GM19239 (cell line): Measurements from ENCODE around the gene HYAL2.
"Not testable (repeated sequence)": the region's sequence is repeated elsewhere in the genome, so short reads cannot be mapped to it uniquely, and the experiment has no call there.

Experiments
- DNase-seq: peaks from one replicate; pipeline ENCODE4 v3.0.0; 2011; ENCODE audit warnings: low spot score; ENCODE audit not compliant: insufficient read length
- FAIRE-seq: peaks from 2 replicates; lab custom pipeline; 2011; peaks lifted over from hg19 to GRCh38; lab: Jason Lieb, UNC

HYAL2 gene

DNA sequence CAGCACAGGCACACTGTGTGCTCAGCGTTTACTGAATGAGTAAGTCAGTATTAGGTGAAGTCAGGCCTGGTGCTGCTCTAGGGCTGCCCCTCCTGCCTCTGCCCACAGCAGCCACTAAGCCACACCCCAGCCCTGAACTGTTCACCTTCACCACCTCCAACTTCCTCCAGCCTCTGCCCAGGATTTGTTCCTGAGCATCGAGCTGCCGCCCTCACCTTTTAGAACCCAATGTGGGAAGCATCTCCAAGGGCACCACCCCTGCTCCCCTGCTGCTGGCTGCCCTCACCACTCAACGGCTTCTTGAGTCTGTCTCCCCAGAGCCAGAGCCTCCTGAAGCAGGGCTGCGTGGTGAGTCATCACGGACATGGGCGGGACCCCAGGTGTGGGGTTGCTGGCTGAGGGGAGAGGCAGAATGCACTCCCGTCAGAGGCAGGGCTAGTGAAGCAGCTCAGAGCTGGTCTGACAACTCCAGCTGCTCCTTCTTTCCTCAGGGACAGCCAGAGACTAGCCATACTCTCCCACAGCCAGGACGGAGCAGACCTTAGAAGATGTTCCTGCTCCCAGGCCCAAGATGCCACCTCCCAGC, 5.8 kb downstream of the HYAL2 start:
- DNase-seq = no peak
- no peak for FAIRE-seq

DNA sequence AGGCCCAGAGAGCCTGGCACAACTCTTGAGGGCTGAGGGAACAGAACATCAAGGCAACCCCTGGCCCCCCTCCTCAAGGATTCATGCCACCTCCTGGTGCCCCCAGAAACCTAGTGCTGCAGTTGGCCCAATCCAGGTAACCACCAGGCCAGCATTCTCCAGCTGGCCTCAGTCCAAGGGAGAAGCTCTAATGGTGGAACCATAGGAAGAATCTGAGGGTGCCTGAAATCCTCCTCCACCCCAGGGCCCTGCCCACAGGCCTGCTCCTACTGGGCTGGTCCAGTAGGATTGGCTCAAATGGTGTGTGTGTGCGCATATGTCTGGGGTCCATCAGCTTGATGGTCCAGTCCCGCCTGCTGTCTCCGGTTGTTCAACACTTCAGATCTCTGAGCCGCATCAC, 7.7 kb downstream of the HYAL2 start:
- FAIRE-seq = no peak

DNA sequence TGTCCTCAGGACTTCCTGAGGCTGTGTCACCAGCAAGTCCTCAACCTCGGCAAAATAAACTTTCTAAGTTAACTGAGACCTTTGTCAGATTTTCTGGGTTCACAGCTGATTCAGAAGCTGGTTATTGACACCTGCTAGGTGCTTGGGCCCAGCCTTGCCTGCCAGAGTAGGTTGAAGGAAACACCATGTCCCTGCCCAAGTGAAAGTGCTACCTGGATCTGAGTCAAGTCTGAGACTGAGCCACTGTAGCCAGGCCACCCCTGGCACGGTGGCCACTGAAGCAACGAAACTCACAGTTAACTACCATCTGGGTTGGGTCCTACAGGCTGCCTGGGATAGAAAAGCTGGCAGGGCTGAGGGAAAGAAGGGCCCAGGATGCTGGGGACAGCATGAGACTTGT, 8.2 kb downstream of the HYAL2 start:
- no peak for FAIRE-seq
- DNase-seq = no peak

More for the DNA sequence above, 7.7 kb downstream of the HYAL2 start:
- no peak for DNase-seq

DNA sequence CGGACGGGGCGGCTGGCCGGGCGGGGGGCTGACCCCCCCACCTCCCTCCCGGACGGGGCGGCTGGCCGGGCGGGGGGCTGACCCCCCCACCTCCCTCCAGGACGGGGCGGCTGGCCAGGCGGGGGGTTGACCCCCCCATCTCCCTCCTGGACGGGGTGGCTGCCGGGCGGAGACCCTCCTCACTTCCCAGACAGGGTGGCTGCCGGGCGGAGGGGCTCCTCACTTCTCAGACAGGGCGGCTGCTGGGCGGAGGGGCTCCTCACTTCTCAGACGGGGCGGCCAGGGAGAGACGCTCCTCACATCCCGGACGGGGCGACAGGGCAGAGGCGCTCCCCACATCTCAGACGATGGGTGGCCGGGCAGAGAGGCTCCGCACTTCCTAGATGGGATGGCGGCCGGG, 10.5 kb downstream of the HYAL2 start:
- not testable (repeated sequence) for DNase-seq, FAIRE-seq

DNA sequence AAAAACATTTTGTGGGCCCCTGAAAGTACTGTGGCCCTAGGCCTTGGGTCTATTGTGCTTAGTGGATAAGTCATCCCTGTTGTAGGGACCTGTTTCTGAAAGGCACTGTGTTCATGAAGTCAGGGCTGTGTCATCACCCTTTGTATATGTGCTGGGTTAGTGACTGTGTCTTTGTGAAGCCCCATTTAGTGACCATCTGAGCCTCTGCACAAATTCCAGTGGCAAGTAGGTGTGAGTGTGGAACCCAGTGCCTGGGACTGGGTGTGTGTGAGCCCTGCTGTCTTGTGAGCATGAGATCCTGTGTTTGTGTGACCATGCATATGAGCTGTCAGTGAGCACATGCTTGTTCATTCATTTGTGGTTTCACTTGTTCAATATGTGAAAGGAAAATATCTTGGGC, 17.9 kb downstream of the HYAL2 start:
- FAIRE-seq (no peak), DNase-seq (no peak)

DNA sequence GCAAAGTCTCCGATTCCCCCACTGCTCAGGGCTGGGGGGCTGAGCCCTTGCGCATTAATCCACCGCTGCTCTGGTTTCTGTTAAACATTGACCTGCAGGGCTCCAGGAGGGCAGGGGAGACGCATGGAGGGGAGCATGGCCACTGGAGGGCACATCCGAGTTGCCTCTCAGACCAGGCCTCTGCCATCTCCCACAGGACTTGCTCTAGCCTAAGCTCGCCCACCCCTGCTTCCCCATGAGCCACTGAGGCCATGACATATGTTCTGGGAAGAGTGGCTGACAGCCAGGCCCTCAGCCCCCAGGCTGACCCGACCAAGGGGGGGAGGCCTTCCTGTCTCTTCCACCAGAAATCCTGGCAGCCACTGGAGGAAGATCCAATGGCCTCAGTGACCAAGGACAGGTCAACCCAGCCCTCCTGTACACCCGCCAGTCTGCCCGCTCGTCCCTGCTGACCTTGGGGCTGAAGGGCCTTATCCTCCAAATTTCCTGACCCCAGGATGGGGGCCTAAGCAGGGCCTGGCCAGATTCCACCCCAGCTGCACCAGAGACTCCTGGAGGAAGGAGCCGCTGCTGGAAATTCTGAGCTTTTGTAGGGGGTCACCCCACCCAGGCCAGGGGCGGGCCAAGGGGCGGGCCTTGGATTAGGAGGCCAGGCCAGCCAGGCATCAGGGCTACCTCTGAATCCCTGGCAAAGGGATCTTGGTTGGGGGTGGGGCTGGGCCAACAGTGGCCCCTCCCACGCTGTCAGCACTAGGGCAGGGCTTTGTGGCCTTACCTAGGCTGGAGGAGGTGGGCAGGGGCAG, 19.3 kb downstream of the HYAL2 start, which contains the start of gene HYAL1:
TSS of gene HYAL1 (minus strand) at position 562 of the 803 bp plus-strand sequence. CDS start 618 bp downstream, outside the sequence.
- no peak for DNase-seq
- FAIRE-seq = no peak

DNA sequence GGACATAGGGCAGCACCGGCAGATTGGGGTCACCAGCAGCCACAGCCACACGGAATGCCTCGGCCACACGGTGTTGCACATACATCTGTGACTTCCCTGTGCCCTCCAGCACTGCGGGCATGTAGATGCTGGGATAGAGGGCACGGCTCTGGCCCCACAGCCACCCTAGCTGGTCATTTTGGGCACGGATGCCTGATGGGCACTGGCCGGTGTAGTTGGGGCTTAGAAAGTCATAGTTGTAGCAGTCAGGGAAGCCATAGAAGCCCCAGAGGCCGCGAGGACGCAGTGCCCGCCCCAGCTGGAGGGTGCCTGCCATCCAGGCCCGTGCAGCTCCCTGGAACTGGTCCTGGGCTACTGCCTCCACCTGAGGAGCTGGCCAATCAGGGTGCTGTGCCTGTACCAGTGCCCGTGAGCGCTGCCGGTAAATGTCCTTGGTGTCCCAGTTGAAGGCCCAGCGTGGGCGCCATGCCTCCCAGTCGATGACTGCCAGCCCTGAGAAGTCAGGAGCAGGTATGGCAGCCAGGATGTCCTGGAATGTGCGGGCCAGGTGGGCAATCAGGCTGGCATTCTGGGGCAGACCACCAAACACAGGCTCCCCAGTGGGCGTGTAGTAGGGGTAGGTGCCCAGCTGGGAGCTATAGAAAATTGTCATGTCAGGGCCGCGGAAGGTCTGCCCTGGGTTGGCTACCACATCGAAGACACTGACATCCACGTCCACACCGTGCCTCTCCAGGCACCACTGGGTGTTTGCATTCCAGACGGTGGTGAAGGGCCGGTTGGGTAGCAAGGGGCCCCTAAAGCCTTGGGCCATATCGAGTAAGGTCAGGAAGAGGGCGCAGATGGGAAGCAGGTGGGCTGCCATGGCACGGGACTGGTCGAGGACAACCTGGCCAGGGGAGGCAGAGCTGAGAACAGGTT, 20.2 kb downstream of the HYAL2 start:
- FAIRE-seq (no peak), DNase-seq (no peak)

DNA sequence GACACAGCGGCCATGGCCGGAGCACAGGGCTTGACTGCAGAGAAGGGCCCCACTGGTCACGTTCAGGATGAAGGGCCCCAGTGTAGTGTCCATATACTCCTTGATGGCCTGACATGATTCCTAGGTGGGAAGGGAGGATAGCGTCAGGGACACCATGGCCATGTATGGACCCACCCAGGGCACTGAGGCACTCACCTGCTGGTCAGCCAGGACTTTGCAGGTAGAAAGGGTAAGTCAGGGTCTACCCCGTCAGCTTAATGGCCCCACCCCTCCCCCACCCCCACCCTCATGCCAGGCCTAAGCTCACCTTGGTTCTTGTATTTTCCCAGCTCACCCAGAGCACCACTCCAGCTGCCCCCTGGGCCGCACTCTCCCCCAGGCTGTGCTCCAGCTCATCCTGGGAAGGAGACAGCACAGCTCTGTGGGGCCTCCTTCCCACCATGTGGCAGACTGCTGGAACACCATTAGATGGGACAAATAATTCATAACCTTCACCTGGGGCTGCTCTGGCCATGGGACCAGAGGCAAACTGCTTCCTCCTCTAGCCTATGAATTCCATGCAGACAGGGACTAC, 21.8 kb downstream of the HYAL2 start:
- no peak for DNase-seq
- FAIRE-seq = no peak

DNA sequence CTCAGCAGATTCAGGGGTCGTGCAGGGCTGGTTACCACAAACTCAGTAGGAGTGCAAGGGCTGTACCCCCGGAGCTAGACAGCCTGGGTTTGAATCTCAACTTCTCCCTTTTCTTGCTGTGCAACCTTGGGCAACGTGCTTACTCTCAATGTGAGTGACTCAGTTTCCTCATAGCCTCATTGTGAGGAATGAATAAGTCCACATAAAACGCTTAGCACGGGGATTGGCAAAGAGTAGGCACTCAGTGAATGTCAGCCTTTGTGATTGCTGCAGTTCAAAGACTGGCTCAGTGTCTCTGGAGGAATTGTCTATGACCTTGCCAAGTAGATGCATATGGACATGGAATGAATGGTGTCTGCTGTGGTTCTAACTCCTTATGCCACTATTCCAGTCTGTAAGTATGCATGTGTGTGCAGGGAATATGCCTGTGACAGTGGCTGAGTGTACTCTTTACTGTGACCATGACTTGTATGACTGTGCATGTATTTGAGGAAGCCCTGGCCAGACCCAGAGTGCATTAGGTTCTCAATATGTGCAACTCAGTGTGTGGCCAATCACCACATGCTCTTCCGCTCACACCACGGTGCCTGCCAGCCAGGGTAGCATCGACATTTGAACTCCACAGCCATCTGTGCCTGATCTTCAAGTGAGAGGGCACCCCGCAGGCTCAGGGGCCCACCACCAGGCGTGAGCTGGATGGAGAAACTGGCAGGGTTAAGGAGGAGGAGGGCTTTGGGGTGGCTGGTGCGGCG, 22.4 kb downstream of the HYAL2 start:
- no peak for DNase-seq
- FAIRE-seq = peak; percentile 31

DNA sequence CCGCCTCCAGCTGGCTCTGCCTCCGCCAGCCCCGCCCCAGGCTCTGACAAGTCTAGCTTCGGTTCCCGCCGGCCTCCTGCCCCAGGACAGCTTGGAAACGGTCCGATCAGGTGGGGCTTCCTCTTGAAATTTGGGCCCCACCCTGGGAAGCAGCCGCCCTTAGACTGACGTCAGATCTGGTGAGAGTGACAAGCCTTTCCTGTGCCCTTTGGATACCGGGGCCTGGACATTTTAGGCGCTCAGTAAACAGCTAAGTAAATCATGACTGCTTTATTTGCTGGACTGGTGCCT, 23.0 kb downstream of the HYAL2 start:
- FAIRE-seq (no peak), DNase-seq (no peak)

DNA sequence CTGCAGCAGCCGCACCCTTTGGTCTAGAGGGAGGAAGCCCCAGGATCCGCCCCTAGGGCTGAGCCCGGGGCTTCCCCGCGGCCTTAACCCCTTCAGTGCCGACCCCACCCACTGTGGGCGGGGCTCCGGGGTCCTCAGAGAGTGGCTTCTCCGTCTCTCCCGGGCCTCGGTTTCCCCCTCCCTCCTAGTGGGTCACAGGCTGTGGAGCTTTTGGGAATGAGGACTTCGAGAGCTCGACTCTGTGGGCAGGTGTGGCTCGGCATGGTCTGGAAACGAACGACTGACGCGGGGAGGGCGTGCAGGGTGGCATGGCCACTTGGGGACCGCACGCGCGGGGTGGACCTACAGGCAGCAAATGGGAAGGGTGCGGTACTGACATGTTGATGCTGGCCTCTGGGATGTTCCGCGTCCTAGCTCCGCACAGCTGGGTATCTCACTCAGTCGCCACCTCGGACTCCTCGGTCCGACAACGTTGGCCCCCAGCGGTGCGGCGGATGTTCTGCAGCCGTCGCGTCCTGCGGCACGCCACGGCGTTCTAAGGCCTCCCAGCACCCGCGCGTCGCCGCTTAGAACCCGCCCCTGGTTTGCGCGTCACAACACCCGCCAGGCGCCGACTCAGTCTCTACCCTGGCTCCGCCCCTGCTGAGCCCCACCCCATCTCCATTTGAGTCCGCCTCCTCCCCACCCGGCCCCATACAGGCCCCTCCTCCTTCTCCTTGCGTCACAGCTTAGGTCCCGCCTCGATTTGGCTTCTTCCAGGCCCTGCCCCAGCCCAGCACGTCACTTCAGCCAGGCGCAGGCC, 23.5 kb downstream of the HYAL2 start, which contains the start of the genes HYAL3 and NAA80:
TSS of gene HYAL3 (minus strand) at position 570 of the 802 bp plus-strand sequence. CDS start 3,803 bp downstream, outside the sequence.
TSS of gene NAA80 (minus strand) at position 570 of the 802 bp plus-strand sequence. CDS start 1,942 bp downstream, outside the sequence.
- DNase-seq (peak; percentile 88), FAIRE-seq (peak; percentile 99)

DNA sequence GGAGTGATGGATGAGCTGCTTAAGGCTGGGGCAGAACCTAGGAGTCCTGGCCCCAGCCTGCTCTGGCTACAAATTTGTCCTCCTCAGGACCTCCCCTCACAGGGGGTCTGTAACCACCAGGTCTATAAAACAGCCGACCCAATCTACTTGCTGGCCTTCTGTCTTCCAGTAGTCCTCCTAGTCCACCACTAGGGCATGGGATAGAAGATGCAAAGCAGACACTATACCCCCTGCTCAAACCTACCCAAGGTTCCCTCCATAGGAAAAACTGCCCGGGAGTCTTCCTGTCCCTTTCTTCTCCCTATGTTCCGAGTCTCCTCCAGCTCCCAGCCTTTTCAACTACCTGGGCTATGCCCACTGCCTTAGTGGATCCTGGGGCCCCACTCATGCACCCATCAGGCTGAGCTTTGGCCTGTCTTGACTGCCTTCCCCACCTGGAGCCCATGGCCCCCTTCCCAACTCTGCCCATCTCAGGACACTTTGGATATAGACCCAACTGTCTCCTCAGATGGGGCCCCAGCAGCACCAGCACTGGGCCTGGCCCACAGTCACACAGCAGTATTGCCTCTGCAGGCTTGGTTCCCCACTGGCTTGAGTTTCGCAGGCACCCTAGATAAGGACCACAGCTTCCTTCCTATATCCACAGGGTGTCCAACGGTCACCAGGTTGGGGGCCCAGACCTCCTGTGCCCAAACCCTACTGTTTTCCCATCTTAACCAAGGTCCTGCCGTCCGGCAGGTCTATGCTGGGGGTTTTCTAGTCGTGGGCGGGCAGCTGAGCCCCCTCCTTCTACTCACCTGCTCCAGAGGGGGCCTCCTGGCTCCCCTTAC, 24.4 kb downstream of the HYAL2 start:
- FAIRE-seq (peak; percentile 14), DNase-seq (no peak)

DNA sequence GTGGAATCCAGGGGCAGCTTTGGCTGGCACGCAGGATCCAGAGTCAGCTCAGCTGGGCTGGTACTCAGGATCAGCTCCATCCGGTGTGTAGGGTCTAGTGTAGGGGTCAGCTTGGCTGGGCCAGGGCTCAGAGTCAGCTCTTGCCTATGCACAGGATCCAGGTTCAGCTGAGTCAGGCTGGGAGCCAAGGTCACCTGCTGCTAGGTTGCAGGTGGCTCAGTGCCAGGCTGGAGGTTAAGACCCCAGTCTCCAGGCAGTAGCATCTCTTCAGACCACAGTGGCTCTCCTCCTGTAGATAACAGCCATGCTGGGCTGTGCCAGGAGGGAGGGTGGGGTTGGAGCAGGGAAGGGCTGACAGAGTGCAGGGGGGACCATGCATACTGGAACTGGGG, 25.2 kb downstream of the HYAL2 start:
- DNase-seq (no peak), FAIRE-seq (no peak)

DNA sequence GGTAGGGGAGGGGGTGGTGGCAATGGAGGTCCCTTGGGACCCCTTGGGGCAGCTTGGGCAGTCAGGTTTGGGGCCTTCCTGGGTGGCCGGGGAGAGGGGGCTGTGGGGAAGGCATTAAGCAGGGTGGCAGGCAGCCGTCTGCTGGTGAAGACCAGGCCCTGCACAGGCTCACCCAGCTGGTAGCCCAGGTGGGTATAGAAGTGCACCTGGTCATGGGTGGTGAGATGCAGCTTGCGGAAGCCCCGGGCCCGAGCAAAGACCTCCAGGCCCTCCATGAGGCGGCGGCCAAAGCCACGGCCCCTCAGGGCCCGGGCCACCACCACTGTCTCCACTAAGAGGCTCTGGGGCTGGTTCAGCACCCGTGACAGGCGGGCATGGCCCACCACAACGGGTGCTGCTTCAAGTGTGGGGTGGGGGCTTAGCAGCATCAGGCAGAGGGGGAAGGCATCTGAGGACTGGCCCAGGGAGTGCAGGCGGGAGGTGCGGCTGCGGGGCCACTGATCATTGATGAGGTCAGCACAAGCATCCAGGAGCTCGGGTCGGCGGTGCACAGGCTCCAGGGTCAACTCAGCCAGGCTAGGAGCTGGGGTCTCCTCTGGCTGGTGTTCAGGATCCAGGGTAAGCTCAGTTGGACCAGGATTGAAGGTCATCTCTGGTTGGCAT, 25.7 kb downstream of the HYAL2 start:
- FAIRE-seq = no peak
- DNase-seq = no peak

DNA sequence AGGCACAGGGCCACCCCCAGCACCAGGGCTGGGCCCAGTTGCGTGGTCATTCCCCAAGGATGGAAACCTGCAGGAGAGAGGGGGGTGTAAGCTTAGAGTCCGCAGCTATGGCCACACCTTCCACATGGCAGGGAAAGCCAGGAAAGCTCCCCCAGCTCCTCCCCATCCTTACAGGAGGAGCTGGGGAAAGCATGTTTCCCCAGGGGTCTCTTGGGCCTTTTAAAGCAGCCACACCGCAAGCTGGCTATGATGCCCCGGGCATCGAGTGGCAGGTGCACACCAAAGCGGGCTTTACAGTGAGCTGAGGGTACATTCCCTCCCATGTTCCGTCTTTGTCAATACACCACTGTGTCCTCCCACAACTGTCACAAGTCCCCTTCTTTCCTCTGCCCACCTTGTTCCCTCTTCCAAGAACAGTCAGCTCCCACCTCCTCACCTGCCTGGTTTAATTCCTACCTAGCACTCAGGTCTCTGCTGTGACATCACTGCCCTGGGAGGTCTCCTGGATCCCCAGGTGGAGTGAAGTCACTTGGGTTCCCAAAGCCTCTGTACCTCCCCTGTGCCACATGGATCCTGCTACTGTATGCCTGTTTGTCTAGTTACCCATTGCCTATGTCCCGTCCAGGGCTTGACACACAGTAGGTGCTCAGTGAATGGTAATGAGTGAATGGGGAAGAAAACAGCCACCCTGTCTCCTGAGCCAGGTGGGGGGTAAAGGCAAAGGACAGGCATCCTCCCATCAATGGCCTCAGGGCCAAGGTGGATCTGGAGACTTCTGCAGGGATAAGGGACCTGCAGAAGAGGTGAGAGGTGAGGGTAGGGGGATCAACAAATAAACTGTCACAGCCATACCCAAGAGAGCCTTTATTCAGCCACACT, 26.8 kb downstream of the HYAL2 start:
- no peak for FAIRE-seq

More for the DNA sequence above, 26.8 kb downstream of the HYAL2 start:
- no peak for DNase-seq
